Bronchial epithelial cell (primary cell): Measurements from ENCODE around the gene KRTAP3-3. TPM values are rescaled to one million over a fixed set of nuclear protein-coding genes. Genes with fewer than 3 reads are reported as not detected.

Experiments
- DNase-seq: peaks from one replicate; pipeline ENCODE4 v3.0.0-alpha.2; 2010; ENCODE audit warnings: low read depth
- FAIRE-seq: peaks from 2 replicates; lab custom pipeline; 2011; peaks lifted over from hg19 to GRCh38; lab: Jason Lieb, UNC
- H3K27me3 ChIP-seq: 2 replicates; pipeline ENCODE4 v1.5.1; 2011; ENCODE audit warnings: low read length; ENCODE audit not compliant: control insufficient read depth, insufficient read depth
- H3K36me3 ChIP-seq: 2 replicates; pipeline ENCODE4 v1.5.1; 2011; ENCODE audit warnings: low read length; ENCODE audit not compliant: control insufficient read depth, insufficient read depth
- H3K4me3 ChIP-seq: 2 replicates; pipeline ENCODE4 v1.5.1; 2011; ENCODE audit warnings: mild to moderate bottlenecking, low read depth, low read length, control low read depth
- CTCF ChIP-seq: IDR thresholded peaks from 2 replicates; pipeline ENCODE4 v1.5.1; 2011; ENCODE audit warnings: mild to moderate bottlenecking, moderate library complexity, low read length, control low read depth, inconsistent platforms; ENCODE audit not compliant: insufficient read depth, severe bottlenecking
- total RNA-seq: library from RNA; depleted of rRNA; stranded (reverse); fragments of >200 nt; gene quantifications from 2 replicates; pipeline ENCODE4 v1.2.1, GENCODE V29; 2014

Gene KRTAP3-3
- total RNA-seq, 1 donor from 2014 or later = not detected

- TF ChIP-seq CTCF = no peak
- no peak for DNase-seq
- Histone ChIP-seq H3K27me3 (no peaks in the 10 kb centered on the region), H3K36me3 (no peaks in the 10 kb centered on the region), H3K4me3 (no peak overlapping the region)
- FAIRE-seq = no peak
Observed at GRCh38 chr17:41015454-41015853, 21.5 kb upstream of the KRTAP3-3 start.

GRCh38 chr17:41013606-41014005, 19.6 kb upstream of the KRTAP3-3 start:
- Histone ChIP-seq H3K27me3 (no peaks in the 10 kb centered on the region), H3K4me3 (no peak overlapping the region), H3K36me3 (no peaks in the 10 kb centered on the region)
- FAIRE-seq = no peak
- no peak for DNase-seq
- TF ChIP-seq CTCF = no peak

DNA sequence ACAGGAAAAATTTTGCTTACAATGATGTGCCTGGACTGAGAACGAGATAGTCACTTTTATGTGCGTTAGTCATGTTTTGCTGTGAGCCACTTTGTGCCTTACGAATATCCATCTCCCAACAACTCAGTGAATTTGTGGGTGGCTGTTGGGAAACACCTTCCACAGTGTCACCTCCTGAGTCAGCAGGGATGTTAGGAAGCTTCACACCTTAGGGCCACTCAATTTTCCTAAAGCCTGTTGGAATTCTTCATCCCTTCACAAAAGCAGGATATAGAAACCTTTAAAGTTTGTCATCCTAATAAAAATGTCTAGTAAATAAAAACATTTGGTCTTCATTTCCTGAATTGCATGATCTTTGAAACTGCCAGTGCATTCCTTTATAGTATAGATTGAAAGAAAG, 19.2 kb upstream of the KRTAP3-3 start:
- FAIRE-seq = no peak
- peak; percentile 33 for DNase-seq
- Histone ChIP-seq H3K36me3 (no peaks in the 10 kb centered on the region), H3K27me3 (no peaks in the 10 kb centered on the region), H3K4me3 (no peak overlapping the region)
- no peak for TF ChIP-seq CTCF

DNA sequence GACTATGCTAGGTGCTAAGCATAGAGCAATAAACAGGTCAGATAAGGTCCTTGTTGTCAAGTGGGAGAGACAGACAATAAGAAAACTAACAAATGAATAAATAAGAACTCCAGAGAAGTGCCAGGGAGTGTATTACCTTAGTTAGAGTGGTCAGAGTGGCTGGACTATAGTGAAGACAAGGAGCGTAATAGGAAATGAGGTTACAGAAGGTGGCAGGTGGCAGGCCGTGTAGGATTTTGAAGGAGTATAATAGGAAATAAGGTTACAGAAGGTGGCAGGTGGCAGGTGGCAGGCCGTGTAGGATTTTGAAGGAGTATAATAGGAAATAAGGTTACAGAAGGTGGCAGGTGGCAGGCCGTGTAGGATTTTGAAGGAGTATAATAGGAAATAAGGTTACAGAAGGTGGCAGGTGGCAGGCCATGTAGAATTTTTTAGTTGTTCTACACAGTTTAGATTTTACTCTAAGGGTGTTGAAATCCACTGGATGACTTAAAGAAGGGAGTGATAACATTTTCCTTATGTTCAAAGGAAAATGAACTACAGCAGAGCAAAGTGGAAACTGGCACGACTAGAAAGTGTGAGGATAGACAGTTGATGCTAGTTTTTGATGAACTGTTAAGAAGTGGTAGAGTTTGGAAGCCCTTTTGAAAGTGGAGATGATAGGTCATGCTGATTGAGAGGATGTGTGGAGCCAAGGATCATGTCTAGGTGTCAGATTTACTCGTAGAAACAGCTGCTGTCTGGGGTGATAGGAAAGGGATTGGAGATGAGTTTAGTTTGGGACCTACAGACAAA, 18.6 kb upstream of the KRTAP3-3 start:
- no peak for TF ChIP-seq CTCF
- H3K36me3 ChIP-seq = no peaks in the 10 kb centered on the region
- no peak for FAIRE-seq
- H3K4me3 ChIP-seq = no peak overlapping the region
- H3K27me3 ChIP-seq = no peaks in the 10 kb centered on the region
- no peak for DNase-seq

- Histone ChIP-seq H3K27me3 (no peaks in the 10 kb centered on the region), H3K36me3 (no peaks in the 10 kb centered on the region), H3K4me3 (no peak overlapping the region)
- no peak for TF ChIP-seq CTCF
- no peak for FAIRE-seq
- DNase-seq = no peak
Observed at GRCh38 chr17:41010441-41010840, 16.5 kb upstream of the KRTAP3-3 start.

- Histone ChIP-seq H3K36me3 (no peaks in the 10 kb centered on the region), H3K27me3 (no peaks in the 10 kb centered on the region), H3K4me3 (no peak overlapping the region)
- no peak for FAIRE-seq
- TF ChIP-seq CTCF = no peak
- DNase-seq = no peak
Observed at GRCh38 chr17:41009936-41010335, 16.0 kb upstream of the KRTAP3-3 start.
